Retinal pigment epithelial cell (primary cell): ENCODE measurements around the gene SCNN1A.

ENCODE experiments used
- DNase-seq: peaks from one replicate; pipeline ENCODE4 v3.0.0-alpha.2; 2010; ENCODE audit warnings: low read depth
- H3K4me3 ChIP-seq: 2 replicates; pipeline ENCODE4 v1.5.1; 2011; ENCODE audit warnings: mild to moderate bottlenecking, low read length, control low read depth, moderate library complexity
- CTCF ChIP-seq: conservative IDR thresholded peaks from 2 replicates; pipeline ENCODE4 v1.5.1; 2011; ENCODE audit warnings: low read depth, low read length, control low read depth, inconsistent platforms

SCNN1A gene

GRCh38 chr12:6335451-6336078 is 39.8 kb downstream of the SCNN1A start:
- no peak for DNase-seq
- peak; percentile 71 for TF ChIP-seq CTCF
- peak overlapping the region; percentile 28 for H3K4me3 ChIP-seq

- TF ChIP-seq CTCF: no peak
- no peak overlapping the region for H3K4me3 ChIP-seq
- no peak for DNase-seq
Observed at GRCh38 chr12:6334940-6335450, 40.4 kb downstream of the SCNN1A start.

GRCh38 chr12:6334359-6334758 is 41.0 kb downstream of the SCNN1A start:
- no peak for TF ChIP-seq CTCF
- H3K4me3 ChIP-seq: no peak overlapping the region
- DNase-seq: no peak

- no peak overlapping the region for H3K4me3 ChIP-seq
- DNase-seq: no peak
- no peak for TF ChIP-seq CTCF
Observed at GRCh38 chr12:6333566-6333965, 41.8 kb downstream of the SCNN1A start.

GRCh38 chr12:6333029-6333428 is 42.3 kb downstream of the SCNN1A start:
- H3K4me3 ChIP-seq: no peak overlapping the region
- no peak for DNase-seq
- no peak for TF ChIP-seq CTCF

- no peak for DNase-seq
- H3K4me3 ChIP-seq: no peak overlapping the region
- no peak for TF ChIP-seq CTCF
Observed at GRCh38 chr12:6332459-6332858, 42.9 kb downstream of the SCNN1A start.

GRCh38 chr12:6330999-6331714 is 44.2 kb downstream of the SCNN1A start:
- no peak for DNase-seq

More at GRCh38 chr12:6330999-6331714, 44.2 kb downstream of the SCNN1A start:
- TF ChIP-seq CTCF: no peak
- no peak overlapping the region for H3K4me3 ChIP-seq
